ENCODE results near the gene INHA.
A peak's percentile ranks its signal among the peaks of the same experiment; 100 is the strongest.

The INHA gene

DNA sequence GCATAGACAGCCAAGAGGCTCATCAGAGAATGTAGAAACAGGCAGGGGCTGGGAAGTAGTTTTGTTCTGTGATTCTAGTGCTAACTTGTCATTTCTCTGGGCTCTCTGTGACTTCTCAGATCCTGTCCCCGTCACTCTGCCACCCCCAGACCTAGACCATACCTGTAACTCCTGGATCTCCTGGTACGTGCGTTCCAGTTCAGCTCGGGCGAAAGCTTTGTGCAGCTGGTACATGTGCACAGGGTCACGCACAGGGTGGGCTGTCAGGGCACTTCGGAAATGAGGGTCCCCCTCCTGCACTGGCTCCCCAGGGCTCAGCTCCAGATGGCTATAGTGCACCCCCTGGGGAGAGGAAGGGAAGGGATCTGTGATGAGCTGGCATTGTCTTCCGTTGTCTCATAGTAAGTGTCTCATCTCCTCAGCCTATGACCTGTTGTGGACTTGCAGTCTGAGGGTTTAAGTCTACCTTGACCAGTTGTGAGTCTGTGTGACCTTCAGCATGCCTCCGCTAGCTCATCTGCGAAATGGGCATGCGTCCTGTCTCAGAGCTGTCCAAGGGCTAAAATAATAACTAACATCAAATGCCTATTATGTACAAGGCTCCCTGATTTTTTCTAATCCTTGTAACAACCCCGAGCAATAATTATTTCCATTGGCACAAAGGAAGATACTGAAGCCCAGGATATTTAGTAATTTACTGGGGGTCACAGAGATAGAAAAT lies 31.2 kb upstream of the INHA start:
- no peak for DNase-seq (ENCODE audit: low spot score)

DNA sequence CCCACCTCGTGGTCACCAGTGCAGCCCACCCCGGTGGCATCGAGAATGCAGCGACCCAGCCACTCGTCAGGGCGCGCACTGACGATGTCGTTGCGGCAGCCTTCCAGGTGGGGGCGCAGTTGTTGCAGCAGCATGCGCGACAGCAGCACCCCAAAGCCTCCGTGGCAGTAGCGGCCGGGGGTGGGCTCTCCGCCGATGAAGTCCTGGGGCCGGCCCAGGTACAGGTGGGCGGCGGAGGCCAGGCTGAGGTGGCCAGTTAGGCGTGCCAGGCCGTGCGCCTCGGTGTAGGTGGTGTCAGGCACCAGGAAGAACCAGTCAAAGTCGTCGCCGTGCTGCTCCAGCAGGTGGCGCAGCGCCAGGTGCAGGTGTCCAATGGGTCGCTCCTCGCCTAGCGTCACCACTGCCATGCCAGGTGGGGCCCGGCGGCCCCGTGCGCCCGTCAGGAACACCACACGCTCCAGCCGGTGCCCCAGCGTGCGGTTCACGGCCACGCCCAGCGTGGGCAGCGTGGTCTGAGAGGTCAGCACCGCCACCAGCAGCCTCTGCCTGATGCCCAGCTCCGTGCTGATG lies 30.4 kb upstream of the INHA start:
- peak; percentile 74 for DNase-seq (ENCODE audit: low spot score)

DNA sequence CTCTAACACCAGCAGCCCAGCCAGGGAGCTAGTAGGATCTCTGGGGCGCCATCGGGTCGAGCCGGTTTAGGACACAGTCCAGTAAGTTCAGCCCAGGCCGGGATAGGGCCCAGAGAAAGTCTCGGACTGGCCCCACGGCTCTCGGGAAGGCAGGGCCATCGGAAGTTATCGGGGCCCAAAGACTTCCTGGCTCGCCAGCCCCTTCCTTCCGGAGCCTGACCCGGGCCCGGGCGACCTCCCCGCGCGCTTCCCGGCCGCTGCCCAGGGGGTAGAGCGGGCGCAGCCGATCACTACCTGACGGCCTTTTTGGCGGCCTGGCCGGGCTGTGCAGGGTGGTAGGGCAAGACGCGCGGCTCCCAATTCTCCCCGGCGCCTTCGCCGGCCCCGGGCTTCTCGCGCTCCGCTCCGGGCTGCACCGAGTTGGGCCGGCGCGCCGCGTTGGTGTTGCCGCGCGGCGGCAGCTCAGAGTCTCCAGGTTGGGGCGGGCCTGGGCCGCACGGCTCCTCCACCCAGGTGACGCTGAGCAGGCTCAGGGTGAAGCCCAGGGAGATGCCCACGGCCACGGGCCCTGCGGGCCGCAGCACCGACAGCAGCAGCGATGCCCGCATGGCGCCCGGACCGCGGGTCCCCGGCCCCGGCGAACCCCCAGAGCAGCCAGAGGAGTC lies 29.0 kb upstream of the INHA start:
- DNase-seq (ENCODE audit: low spot score) = no peak

DNA sequence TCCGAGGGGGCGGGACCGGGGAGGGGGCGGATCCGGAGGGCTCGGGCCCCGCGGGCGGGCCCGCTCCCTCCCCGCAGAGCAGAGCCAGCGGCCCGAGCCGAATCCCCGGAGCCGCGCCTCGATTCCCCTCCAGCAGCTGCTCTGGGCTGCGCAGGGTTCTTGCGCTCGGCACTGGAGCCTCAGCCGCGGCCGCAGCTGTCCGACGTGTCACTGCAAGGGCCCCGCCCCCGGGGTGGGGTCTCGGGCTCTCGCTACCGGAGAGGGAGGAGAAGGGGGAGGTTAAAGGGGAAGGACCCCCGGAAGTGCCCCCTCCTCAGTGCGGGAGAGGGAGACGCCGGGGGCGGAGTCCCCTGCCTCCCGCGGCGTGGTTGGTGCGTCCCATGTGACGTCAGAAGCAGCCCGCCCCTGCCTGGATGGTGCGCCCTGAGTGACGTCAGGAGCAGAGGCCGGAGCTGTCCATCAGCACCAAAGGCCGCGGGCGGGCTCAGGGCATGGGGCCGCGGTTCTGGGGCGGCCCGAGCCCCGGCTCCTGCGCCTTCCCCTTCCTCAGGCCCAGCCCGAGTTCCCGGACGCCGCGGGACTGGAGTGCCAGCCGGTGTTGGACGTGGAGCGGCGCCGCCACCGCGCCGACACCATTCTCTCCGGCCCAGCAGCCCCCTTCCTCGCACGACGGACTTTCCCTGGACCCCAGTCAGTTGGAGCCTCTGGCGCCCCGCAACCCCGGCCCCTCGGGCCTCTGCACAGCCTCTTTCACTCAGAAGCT lies 28.3 kb upstream of the INHA start, which contains the start of the genes CHPF and TMEM198:
CHPF (minus strand) TSS at position 214 of the 763 bp plus-strand sequence. CDS start 271 bp downstream, outside the sequence.
TMEM198 (plus strand) TSS at position 433 of the 763 bp plus-strand sequence. CDS start 700 bp downstream, outside the sequence.
- DNase-seq (ENCODE audit: low spot score) = peak; percentile 75

DNA sequence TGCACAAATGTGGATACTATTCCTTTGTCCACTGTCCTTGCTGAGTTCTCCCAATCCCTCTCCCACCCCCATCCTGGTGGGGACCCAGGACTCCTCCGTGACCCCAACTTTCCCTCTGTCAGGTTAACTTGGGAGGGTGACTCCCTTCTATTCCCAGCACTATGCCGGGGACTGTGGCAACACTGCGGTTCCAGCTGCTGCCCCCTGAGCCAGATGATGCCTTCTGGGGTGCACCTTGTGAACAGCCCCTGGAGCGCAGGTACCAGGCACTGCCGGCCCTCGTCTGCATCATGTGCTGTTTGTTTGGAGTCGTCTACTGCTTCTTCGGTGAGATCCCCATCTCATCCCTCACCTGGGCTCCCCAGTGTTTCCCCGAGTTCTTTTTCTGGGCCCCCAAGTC lies 27.5 kb upstream of the INHA start:
- DNase-seq (ENCODE audit: low spot score) = no peak

DNA sequence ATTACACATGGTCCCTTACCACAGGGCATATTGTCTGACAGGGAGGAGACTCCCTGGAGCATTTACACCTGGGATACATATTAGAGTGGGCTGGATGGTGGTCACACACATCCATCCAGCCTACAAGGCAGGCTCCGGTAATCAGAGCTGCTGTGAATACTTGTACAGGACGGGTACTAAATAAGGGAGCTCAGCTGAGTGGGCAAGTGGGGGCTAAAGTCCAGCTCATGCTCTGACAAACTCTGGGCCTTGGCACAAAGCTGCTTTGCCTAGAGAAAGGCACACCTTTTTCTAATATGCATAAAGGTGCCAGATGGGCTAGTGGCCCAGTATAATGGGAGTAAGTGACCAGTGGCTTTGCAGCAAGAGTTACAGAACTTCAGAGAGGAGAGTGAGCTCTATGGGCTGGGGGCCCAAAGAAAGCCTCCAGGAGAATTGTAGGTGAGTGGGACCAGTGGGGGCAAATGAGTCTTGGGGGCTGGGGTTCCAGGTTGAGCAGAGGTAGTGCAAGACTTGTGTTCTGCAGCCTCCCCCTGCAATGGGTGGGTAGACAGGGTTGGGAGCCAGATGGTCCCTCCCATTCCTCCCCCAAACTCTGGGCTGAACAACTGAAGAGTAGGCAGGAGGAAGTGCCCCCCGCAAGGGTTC lies 26.7 kb upstream of the INHA start:
- no peak for DNase-seq (ENCODE audit: low spot score)

GRCh38 chr2:219545943-219546352 lies 26.2 kb upstream of the INHA start:
- DNase-seq (ENCODE audit: low spot score) = no peak

DNA sequence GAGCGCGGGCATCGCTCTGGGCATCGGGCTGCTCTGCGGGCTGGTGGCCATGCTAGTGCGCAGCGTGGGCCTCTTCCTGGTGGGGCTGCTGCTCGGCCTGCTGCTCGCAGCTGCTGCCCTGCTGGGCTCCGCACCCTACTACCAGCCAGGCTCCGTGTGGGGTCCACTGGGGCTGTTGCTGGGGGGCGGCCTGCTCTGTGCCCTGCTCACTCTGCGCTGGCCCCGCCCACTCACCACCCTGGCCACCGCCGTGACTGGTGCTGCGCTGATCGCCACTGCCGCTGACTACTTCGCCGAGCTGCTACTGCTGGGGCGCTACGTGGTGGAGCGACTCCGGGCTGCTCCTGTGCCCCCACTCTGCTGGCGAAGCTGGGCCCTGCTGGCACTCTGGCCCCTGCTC lies 24.5 kb upstream of the INHA start:
- DNase-seq (ENCODE audit: low spot score) = no peak

DNA sequence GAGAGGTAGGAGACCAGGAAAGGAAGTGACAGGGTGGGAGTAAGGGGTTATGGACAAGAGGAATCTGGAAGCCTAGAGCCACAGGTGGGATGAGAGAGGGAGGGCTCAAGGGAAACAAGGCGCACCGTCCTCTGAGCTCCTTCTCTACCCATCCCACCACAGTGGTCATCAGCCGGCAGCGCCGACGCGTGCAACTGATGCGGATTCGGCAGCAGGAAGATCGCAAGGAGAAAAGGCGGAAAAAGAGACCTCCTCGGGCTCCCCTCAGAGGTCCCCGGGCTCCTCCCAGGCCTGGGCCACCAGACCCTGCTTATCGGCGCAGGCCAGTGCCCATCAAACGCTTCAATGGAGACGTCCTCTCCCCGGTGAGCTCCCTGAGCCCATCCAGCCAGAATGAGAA lies 23.1 kb upstream of the INHA start:
- no peak for DNase-seq (ENCODE audit: low spot score)

DNA sequence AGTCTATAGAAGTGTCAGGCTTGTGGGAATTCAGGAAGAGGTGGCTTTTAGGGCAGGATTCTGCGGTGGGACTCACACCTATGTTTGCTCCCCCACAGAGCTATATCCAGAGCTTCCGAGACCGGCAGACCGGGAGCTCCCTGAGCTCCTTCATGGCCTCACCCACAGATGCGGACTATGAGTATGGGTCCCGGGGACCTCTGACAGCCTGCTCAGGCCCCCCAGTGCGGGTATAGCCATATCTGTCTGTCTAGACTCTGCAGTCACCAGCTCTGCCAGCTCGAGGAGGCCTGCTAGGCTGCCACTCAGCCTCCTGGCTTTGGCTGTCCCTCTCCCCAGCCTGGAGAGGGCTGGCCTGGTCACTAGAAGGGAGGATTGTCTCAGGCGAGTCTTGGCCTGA lies 22.5 kb upstream of the INHA start:
- DNase-seq (ENCODE audit: low spot score) = no peak

DNA sequence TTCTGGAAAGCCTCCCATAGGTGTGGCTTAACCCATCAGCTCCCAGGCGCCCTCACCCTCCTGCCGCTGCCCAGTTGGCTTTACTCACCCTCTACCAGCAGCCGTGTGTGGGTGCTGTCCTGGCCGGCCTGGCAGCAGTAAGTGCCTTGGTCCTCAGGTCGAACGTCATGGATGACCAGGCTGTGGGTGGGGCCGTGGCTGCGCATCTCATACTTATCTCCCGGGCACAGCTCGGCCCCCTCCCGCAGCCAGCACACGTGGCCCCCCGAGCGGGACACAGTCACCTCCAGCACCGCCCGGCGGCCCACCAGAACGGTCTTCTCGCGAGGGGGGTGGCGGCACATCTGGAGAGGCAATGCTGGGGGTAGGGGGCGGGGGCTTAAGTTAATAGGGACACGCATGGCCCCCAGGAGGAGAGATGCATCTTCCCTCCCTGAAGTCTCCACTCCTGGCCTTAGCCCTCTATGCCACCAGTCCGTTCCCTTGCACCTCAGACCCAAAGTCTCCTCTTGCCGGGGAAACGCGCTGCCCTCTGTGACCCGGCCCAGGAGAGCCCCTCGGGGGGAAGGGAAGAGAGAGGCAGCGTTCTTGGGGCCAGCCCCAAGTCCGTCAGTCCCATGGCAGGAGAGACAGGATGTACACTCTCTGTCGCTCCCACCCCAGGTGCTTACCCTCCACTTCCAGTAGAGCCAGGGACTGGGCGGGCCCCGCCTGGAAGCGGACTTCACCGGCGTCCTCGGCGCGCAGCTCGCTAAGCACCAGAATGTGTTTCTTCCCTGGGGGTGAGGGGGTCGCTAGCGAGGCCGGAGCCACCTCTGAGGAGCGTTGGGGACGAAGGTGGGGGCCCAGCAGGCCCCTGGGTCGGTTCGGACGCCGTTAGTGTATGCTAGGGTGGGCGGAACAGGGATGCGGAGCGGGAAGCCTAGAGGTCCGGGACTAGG lies 20.4 kb upstream of the INHA start:
- peak; percentile 10 for DNase-seq (ENCODE audit: low spot score)

DNA sequence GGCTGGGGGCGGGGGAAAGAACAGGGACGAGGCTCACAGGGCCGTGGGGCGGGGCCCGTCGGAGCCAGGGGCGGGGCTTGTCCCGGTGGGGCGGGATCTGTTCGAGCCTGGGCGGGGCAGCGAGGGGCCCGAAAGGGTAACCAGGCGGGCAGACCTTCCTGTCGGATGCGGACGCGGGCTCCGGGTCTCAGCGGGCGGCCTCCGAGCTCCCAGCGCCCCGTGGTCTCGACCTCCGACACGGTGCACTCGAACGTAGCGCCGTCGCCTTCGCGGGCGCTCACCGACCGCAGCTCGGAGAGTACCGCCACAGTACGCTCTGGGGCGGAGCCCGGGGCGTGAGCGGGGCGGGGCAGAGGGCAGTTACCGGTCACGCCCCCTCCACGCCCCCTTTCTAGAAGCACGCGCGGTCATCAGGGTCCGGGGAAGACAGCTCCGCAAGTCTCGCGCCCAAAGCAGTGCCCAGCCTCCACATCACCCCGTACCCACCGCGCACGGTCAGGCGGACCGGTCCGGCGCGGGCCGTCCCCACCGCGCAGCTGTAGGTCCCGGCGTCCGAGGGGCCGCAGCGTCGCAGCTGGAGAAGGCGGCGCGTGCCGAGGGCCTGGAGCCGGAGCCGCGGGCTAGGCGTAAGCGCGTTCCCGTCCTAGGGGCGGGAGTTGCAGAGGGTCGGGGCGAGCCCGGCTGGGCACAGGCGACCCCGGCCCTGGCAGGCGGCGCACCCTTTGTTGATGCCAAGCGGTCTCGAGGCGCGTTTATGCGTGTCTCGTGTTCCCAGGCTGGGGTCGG lies 19.5 kb upstream of the INHA start:
- DNase-seq (ENCODE audit: low spot score) = peak; percentile 65

GRCh38 chr2:219553168-219553417 lies 19.0 kb upstream of the INHA start:
- DNase-seq (ENCODE audit: low spot score) = no peak

DNA sequence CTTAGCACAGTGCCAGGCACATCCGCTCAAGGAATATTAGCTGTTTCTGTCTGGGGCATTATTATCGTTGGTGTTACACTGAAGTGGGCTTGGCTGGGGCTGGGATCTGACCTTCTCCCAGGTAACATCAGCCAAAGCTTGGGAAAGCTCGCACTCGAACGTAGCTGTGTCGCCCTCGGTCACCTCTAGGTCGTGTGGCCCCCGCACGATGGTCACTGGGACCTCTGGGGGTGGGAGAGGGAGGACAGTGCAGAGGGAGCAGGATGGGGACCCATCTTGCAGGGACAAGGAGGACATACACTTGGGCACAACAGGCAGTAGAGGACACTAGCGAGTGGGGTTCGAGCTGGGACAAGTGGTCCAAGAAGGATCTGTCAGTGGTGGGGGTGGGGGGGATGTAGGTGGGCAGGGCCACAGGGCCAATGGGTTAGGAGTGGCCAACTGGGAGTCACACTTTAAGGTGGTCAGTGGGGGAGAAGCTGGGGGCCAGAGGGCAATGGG lies 18.6 kb upstream of the INHA start:
- no peak for DNase-seq (ENCODE audit: low spot score)

GRCh38 chr2:219554350-219554749 lies 17.8 kb upstream of the INHA start:
- DNase-seq (ENCODE audit: low spot score) = no peak

GRCh38 chr2:219555956-219556355 lies 16.2 kb upstream of the INHA start:
- DNase-seq (ENCODE audit: low spot score) = no peak

DNA sequence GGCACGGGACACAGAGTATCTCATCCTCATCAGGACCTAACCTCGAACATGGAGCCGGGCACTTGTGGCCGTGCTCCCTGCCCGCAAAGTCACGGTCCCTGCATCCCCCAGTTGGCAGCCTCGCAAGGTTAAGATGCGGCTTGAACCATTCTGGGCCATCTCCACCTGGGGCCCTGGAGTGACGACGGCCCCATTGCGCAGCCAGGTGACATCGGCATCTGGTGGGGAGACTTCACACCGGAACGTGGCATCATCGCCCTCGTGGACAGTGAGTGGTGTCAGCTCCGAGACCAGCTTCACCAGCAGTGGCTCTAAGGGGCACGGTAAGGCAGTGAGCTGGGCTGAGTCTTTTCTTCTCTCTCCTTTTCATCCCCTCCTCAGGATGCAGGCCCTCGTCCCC lies 15.7 kb upstream of the INHA start:
- no peak for DNase-seq (ENCODE audit: low spot score)

DNA sequence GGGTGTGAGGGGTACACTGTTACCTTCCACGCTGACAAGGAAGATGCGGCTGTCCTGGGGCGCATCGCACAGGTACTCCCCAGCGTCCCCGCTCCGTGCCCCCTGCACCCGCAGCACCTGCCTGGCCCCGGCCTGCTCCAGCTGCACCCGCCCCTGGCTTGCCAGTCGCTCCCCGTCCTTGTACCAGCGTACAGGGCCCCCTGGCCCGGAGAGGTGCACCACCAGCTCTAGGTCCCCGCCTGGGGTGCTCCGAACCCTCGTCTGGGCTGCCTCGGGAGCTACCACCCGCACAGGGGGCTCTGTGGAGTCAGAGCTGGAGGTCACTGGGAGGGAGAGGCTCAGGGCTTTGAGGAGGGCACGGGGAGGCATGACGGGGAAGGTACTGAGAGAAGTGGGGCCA lies 14.8 kb upstream of the INHA start:
- no peak for DNase-seq (ENCODE audit: low spot score)

DNA sequence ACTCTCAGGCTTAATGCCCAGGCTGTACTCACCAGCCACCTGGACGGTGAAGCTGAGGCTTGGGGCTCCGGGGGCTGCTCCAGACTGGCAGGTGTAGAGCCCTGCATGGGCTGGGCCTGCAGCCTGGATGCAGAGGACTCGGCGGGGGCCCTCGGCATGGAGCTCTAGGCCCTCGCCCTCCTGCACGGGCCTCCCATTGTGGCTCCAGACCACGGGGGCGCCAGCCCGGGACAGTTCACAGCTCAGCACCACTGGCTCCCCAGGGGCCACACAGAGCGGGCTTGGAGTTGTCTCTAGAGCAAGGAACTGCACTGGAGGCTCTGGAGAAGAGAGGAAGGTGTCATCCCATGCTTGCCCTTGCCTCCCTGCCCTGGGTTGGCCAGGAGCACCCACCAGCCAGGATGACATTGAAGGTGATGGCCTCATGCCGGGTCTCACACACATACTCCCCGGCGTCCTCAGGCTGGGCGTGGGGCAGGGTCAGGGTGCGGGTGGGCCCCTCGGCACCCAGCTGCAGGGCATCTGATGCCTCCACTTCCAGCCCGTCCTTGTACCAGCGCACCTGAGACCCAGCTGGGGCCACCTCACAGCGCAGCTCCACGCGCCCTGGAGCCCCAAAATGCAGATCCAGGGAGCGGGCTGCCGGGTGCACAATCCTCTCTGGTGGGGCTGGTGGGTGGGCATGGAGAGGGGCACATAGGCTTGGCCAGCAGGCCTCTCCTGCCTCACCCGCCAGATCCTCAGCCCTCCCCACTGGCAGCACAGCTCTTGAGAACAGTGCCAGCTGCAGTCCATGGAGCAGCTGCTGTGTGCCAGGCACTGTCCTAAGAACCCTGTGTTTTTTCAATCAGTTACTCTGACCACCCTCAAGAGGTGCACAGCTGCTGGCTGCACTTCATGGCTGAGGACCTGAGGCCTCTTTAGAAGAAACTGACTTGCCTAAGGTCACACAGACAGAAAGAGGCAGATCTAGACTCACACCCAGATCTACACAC lies 14.0 kb upstream of the INHA start:
- DNase-seq (ENCODE audit: low spot score) = no peak

All from hematopoietic multipotent progenitor cell treated with erythropoietin and hydrocortisone succinate and interleukin-3 and kit ligand, for 17 days (in vitro differentiated cells).